Endometrial microvascular endothelial cells (primary cell): Measurements from ENCODE around the gene MYO5B. TPM values are rescaled to one million over a fixed set of nuclear protein-coding genes. Genes with fewer than 3 reads are reported as not detected.

Experiments
- in situ Hi-C: cut with HindIII; loops from 2 replicates; pipeline ENCODE4 v1.10.0; 2017; ENCODE audit warnings: low sequenced_read_pairs, low pct_unique_long_range_greater_than_20kb; ENCODE audit errors: inconsistent ontology term
- total RNA-seq: library from RNA; depleted of rRNA; stranded (reverse); fragments of >200 nt; gene quantifications from one replicate; pipeline ENCODE4 v1.2.3, GENCODE V29; 2015; ENCODE audit errors: inconsistent ontology term

The MYO5B gene
- total RNA-seq, 1 donor from 2014 or later = 1.3 TPM

GRCh38 chr18:49884959-49885358, 310.0 kb downstream of the MYO5B start:
- in situ Hi-C loops = no loop called here

- in situ Hi-C loops = no loop called here
These were observed 310.5 kb downstream of the MYO5B start for GRCh38 chr18:49884465-49884864.

GRCh38 chr18:49880661-49881060, 314.3 kb downstream of the MYO5B start:
- in situ Hi-C loops = no loop called here

- in situ Hi-C loops = no loop called here
These were observed 315.7 kb downstream of the MYO5B start for GRCh38 chr18:49879271-49879580.

GRCh38 chr18:49878567-49879270, 316.2 kb downstream of the MYO5B start:
- in situ Hi-C loops = no loop called here

GRCh38 chr18:49878015-49878414, 316.9 kb downstream of the MYO5B start:
- in situ Hi-C loops = no loop called here

GRCh38 chr18:49876536-49876935, 318.4 kb downstream of the MYO5B start:
- in situ Hi-C loops = no loop called here

GRCh38 chr18:49875783-49876182, 319.2 kb downstream of the MYO5B start:
- in situ Hi-C loops = no loop called here

GRCh38 chr18:49875155-49875554, 319.8 kb downstream of the MYO5B start:
- in situ Hi-C loops = no loop called here

GRCh38 chr18:49874238-49874637, 320.7 kb downstream of the MYO5B start:
- in situ Hi-C loops = no loop called here

- in situ Hi-C loops = no loop called here
These were observed 325.6 kb downstream of the MYO5B start for GRCh38 chr18:49869354-49869753.

- in situ Hi-C loops = no loop called here
These were observed 328.3 kb downstream of the MYO5B start for GRCh38 chr18:49866680-49867079.

- in situ Hi-C loops = no loop called here
These were observed 329.5 kb downstream of the MYO5B start for GRCh38 chr18:49865401-49865800.

GRCh38 chr18:49863769-49864621, 331.0 kb downstream of the MYO5B start:
- in situ Hi-C loops = no loop called here

GRCh38 chr18:49862656-49863385, 332.1 kb downstream of the MYO5B start:
- in situ Hi-C loops = no loop called here

GRCh38 chr18:49861659-49862058, 333.3 kb downstream of the MYO5B start:
- in situ Hi-C loops = no loop called here

GRCh38 chr18:49859725-49860124, 335.2 kb downstream of the MYO5B start:
- in situ Hi-C loops = no loop called here

GRCh38 chr18:49859021-49859359, 336.0 kb downstream of the MYO5B start:
- in situ Hi-C loops = no loop called here

- in situ Hi-C loops = no loop called here
These were observed 336.5 kb downstream of the MYO5B start for GRCh38 chr18:49858309-49859020.
